Stimulated activated naive B cell treated with anti-CD40 and anti-IgM and Interleukin-4, amounts not matched to agents 10 μg/mL and 1 μg/mL and 100 μg/mL, for 72 hours (primary cell): Measurements from ENCODE around the gene RAC3.
A peak's percentile ranks its signal among the peaks of the same experiment; 100 is the strongest.

ENCODE experiments used
- ATAC-seq, 2 donors: fragments of 150-1000 bp; cut with Tn5 transposase; replicated peaks; 2 replicates each; pipeline ENCODE4 v1.10.0; 2021; ENCODE audit warnings: moderate library complexity in 1 of 2
- DNase-seq: peaks from one replicate; pipeline ENCODE4 v3.0.0; 2021
- H3K27ac Mint-ChIP-seq: one replicate; pipeline ENCODE4 v1.8.0; 2022; ENCODE audit warnings: mild to moderate bottlenecking, mixed read lengths
- H3K27me3 Mint-ChIP-seq, 2 donors: one replicate each; pipeline ENCODE4 v1.8.0; 2022; ENCODE audit warnings: mixed read lengths in 2 of 2
- H3K36me3 Mint-ChIP-seq, 2 donors: one replicate each; pipeline ENCODE4 v1.8.0; 2022; ENCODE audit warnings: mixed read lengths in 2 of 2, mild to moderate bottlenecking in 1 of 2
- H3K4me1 Mint-ChIP-seq, 2 donors: one replicate each; pipeline ENCODE4 v1.8.0; 2022; ENCODE audit warnings: mixed read lengths in 2 of 2, mild to moderate bottlenecking in 1 of 2
- H3K4me3 Mint-ChIP-seq, 2 donors: one replicate each; pipeline ENCODE4 v1.8.0; 2022; ENCODE audit warnings: mild to moderate bottlenecking in 2 of 2, mixed read lengths in 2 of 2, moderate library complexity in 1 of 2
- H3K9me3 Mint-ChIP-seq, 2 donors: one replicate each; pipeline ENCODE4 v1.8.0; 2022; ENCODE audit warnings: mixed read lengths in 2 of 2, mild to moderate bottlenecking in 1 of 2

RAC3 gene

DNA sequence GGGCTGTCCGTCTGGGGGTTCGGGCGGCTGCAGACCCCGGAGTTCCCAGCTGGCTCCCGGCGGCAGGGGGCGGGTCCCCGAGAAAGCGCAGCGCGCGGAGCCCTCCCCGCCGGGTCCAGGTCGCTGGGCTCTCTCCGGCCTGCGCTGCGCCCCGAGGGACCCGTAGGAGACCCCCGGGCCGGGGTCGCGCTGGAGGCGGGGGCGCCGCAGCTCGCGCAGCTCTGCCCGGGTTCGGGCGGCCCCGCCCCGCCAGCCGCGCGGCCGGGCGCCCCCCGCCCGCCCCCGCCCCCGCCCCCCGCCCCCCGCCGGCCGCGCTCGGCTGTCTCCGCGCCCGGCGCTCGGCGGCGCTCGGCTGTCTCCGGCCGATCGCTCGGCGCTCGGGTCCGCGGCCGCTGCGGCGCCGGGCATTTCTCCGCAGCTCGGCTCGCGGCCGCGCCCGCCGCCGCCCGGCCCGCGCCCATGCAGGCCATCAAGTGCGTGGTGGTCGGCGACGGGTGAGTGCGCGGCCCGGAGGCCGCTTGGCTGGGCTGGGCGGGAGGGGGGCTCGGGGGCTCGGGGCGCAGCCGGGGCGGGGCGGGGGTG lies at the start of gene RAC3:
Gene RAC3, plus strand, starts transcription at position 376 of the 582 bp plus-strand sequence. Its CDS starts 84 bp downstream, at position 460.
- no peak for DNase-seq
- Mint-ChIP-seq H3K27me3 (peaks cover 4 to 23% of the 10 kb centered on the region in 2 donors), H3K4me1 (peaks cover 18 to 34% of the 10 kb centered on the region in 2 donors), H3K36me3 (peaks cover 23 to 32% of the 10 kb centered on the region in 2 donors), H3K4me3 (peak within 1 kb of the TSS; percentile 89), H3K27ac (peak within 1 kb of the TSS; percentile 88), H3K9me3 (no peaks in the 10 kb centered on the region)
- ATAC-seq = peak; percentile 35 to 41

DNA sequence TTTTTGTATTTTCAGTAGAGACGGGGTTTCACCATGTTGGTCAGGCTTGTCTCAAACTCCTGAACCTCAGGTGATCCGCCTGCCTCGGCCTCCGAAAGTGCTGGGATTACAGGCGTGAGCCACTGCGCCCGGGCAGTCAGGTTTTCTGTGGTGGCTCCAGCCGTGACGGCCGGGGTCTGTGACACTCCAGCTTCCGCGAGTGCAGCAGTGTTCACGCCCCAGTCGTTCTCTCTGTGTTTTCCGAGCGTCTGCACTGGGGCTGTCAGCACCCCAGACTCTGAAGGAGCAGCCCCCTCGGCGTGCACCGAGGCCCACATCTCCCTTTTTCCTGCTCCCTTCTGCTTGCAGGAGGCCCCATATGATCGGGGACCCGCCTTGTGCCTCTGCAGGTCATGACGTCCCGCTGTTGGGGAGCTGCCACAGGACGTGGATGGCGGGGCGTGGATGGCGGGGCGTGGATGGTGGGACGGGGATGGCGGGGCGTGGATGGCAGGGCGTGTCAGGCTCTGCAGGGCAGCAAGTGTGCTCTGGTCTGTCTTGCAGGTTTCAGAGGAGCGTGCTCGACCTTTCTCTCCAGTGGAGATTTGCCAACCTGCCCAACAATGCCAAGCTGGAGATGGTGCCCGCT lies 48.4 kb upstream of the RAC3 start:
- no peaks in the 10 kb centered on the region for H3K27me3 Mint-ChIP-seq
- DNase-seq (no peak), ATAC-seq (no peak)
- H3K4me1 Mint-ChIP-seq = peaks cover 38 to 39% of the 10 kb centered on the region in 2 donors
- peaks cover 35 to 53% of the 10 kb centered on the region in 2 donors for H3K36me3 Mint-ChIP-seq
- H3K4me3 Mint-ChIP-seq = no peak overlapping the region
- H3K27ac Mint-ChIP-seq = peak overlapping the region; percentile 14
- H3K9me3 Mint-ChIP-seq = no peaks in the 10 kb centered on the region

DNA sequence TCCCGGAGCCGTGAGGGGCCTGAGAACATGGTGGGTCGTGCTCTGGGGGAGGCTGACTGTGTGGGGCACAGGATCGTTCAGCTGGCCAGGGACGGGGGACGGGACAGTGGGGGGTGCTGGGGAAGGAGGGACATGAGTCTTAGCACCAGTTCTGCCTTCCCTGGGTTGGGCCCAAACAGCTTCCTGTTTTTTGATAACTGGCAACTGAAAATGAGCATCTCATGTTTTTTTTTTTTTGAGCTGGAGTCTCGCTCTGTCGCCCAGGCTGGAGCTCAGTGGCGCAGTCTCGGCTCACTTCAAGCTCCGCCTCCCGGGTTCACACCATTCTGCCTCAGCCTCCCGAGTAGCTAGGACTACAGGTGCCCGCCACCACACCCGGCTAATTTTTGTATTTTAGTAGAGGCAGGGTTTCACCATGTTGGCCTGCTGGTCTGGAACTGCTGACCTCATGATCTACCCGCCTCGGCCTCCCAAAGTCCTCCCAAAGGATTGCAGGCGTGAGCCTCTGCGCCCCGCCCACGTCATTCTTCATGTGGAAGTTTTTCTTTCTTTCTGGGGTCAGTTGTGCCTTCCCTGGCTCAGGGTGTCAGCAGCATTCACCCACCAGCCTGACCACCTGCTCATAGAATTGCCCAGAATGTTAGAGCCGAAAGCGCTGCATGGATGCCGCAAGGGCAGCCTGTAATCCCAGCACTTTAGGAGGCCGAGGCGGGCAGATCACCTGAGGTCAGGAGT lies 47.7 kb upstream of the RAC3 start:
- DNase-seq (no peak), ATAC-seq (peak; percentile 6 to 34)
- H3K27ac Mint-ChIP-seq = no peak overlapping the region
- peaks cover 32 to 33% of the 10 kb centered on the region in 2 donors for H3K4me1 Mint-ChIP-seq
- H3K4me3 Mint-ChIP-seq = no peak overlapping the region
- no peaks in the 10 kb centered on the region for H3K9me3 Mint-ChIP-seq
- H3K36me3 Mint-ChIP-seq = peaks cover 38 to 55% of the 10 kb centered on the region in 2 donors
- no peaks in the 10 kb centered on the region for H3K27me3 Mint-ChIP-seq

DNA sequence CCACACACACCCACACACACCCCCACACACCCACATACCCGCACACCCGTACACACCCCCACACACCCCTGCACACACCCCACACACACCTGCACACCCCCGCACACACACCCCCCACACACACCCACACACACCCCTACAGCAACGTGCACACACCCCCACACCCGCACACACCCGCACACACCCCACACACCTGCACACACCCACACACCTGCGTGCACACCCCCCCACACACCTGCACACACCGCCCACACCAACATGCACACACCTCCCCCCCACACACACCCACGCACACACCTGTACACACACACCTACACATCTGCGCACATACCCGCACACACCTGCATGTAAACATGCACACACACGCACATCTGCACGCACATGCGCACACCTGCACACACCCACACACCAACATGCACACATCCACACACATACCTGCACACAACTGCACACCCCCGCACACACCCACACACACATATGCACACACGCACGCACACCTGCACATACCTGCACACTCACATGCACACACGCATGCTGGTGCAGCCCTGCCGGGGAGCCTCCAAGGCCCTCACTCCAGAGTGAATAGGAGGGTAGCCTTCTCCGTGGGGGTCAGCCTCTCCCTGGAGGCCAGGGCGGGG lies 46.6 kb upstream of the RAC3 start:
- no peak for DNase-seq
- Mint-ChIP-seq H3K27ac (no peak overlapping the region), H3K9me3 (no peaks in the 10 kb centered on the region), H3K4me1 (peaks cover 27 to 29% of the 10 kb centered on the region in 2 donors), H3K4me3 (no peak overlapping the region), H3K36me3 (peaks cover 38 to 52% of the 10 kb centered on the region in 2 donors), H3K27me3 (no peaks in the 10 kb centered on the region)
- no peak for ATAC-seq

DNA sequence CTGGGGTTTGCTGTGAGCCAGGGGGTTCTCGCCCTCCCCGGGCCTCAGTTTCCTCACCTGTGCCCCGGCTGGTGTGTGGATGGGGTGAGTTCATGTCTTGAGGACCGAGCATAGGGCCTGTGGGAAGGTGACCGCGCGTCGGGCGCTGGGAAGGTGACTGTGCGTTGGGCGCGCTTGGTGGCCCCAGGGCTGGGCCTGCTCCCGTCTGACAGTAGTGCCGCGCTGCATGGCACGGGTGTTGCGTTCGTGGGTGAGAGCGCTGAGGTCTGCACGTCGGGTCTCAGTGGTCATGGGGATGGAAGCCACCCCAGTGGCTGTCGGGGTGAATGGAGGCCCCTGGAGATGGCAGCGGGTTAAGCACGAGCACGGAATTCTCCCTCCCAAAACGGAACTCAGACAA lies 44.9 kb upstream of the RAC3 start:
- H3K27ac Mint-ChIP-seq = peak overlapping the region; percentile 51
- DNase-seq = no peak
- H3K9me3 Mint-ChIP-seq = no peaks in the 10 kb centered on the region
- no peak for ATAC-seq
- H3K4me3 Mint-ChIP-seq = no peak overlapping the region
- peaks cover 21% of the 10 kb centered on the region in 2 donors for H3K4me1 Mint-ChIP-seq
- no peaks in the 10 kb centered on the region for H3K27me3 Mint-ChIP-seq
- peaks cover 38 to 51% of the 10 kb centered on the region in 2 donors for H3K36me3 Mint-ChIP-seq

DNA sequence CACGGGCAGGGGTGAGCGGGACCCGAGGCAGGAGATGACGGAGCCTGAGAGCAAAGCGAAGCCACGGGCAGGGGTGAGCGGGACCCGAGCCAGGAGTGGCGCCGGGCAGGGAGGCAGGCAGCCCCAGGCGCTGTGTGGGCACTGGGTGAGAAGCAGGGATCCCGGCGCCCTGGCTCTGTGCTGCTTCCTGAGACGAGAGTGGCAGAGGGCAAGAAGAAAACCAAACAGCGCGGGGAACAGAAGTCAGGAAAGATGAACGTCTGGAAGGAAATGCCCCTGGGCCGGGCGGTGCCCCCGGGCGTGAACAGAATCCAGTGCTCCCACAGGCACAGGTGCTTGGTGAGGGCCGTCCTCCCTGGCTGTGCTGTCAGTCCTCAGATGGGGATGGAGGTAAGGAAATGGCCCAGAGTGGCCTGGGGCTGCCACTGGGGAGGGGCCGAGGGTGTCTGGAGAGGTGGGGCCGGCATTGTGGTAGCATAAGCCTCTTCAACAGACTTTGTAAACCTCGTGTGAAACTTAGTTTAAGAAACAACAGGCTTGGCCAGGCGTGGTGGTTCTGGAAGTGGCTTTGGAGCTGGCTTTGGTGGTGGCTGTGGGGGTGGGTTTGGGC lies 44.2 kb upstream of the RAC3 start:
- H3K27ac Mint-ChIP-seq = no peak overlapping the region
- H3K4me3 Mint-ChIP-seq = peak overlapping the region in 1 of 2 donors; percentile 32
- peaks cover 37 to 50% of the 10 kb centered on the region in 2 donors for H3K36me3 Mint-ChIP-seq
- DNase-seq = no peak
- no peak for ATAC-seq
- peaks cover 19 to 25% of the 10 kb centered on the region in 2 donors for H3K4me1 Mint-ChIP-seq
- H3K9me3 Mint-ChIP-seq = no peaks in the 10 kb centered on the region
- no peaks in the 10 kb centered on the region for H3K27me3 Mint-ChIP-seq

DNA sequence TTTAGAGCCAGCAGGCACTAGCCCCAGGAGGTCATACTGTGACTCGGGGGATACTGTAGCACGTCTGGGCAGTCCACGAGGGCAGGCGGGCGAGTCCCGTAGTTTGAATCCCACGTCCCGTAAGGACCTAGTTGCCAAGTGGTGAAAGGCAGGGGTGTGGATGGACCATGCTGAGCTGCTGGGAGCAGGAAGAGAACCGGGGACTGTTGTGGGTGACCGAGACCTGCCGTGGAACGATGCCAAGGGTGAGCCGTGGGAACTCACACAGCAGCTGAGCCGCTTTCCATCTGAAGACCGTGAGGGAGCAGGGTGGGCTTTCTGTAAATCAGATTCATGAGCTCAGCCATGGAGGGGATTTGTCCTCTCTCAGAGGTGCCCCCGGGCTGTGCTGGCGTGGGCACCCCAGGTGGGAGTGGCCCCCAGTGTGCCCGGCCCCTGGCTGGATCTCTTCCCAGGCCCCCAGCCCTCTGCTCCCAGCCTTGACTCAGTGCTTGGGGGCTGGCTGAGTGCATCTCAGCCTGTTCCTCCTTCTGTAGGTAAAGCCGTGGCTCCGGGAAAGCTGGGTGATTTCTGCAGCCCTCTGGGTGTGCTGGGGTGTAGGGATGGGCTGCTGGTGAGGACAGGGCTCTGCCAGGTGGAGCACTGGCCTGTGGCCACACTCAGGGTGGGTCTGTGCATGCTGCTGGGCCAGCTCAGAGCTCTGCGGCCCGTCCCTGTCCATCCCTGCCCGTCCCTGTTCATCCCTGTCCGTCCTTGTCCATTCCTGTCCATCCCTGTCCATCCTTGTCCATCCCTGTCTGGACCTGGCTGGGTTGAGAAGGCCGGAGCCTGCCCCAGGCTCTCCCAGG lies 40.4 kb upstream of the RAC3 start:
- Mint-ChIP-seq H3K27ac (peak overlapping the region; percentile 31), H3K36me3 (peaks cover 27 to 31% of the 10 kb centered on the region in 2 donors), H3K4me3 (no peak overlapping the region), H3K9me3 (no peaks in the 10 kb centered on the region), H3K27me3 (no peaks in the 10 kb centered on the region), H3K4me1 (peaks cover 9 to 21% of the 10 kb centered on the region in 2 donors)
- ATAC-seq (no peak), DNase-seq (no peak)

DNA sequence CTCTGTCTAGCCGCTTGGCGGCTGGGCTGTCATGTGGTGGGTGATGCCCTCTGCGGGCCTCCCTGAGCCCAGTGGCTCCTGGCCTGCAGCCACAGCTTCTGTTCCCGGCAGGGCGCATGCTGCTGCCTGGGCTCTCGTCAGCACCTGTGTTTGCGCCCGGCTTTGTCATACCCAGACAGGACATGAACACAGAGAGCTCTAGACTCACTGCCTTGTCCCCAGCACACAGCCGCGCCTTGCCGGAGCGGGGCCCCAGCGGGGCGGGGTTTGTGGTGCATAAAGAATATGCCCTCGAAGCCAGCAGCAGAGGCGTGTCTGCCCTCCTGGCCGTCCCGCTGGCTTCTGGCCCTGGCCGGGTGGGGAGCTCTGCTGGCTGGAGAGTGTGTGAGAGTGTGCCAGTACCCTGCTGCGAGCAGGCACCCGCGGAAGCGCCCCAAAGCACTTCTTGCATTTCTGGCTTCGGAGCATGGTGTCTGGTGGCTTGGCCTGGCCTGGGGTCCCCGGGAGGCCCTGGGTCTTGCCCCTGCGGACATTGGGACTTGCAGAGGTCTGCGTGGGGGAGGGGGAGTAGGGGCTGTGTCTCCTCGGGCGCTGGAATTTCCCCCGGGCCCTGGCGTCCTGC lies 39.7 kb upstream of the RAC3 start:
- no peak overlapping the region for H3K4me3 Mint-ChIP-seq
- H3K4me1 Mint-ChIP-seq = peaks cover 6 to 21% of the 10 kb centered on the region in 2 donors
- H3K27ac Mint-ChIP-seq = peak overlapping the region; percentile 31
- DNase-seq (no peak), ATAC-seq (no peak)
- H3K27me3 Mint-ChIP-seq = no peaks in the 10 kb centered on the region
- H3K9me3 Mint-ChIP-seq = no peaks in the 10 kb centered on the region
- peaks cover 26 to 31% of the 10 kb centered on the region in 2 donors for H3K36me3 Mint-ChIP-seq

DNA sequence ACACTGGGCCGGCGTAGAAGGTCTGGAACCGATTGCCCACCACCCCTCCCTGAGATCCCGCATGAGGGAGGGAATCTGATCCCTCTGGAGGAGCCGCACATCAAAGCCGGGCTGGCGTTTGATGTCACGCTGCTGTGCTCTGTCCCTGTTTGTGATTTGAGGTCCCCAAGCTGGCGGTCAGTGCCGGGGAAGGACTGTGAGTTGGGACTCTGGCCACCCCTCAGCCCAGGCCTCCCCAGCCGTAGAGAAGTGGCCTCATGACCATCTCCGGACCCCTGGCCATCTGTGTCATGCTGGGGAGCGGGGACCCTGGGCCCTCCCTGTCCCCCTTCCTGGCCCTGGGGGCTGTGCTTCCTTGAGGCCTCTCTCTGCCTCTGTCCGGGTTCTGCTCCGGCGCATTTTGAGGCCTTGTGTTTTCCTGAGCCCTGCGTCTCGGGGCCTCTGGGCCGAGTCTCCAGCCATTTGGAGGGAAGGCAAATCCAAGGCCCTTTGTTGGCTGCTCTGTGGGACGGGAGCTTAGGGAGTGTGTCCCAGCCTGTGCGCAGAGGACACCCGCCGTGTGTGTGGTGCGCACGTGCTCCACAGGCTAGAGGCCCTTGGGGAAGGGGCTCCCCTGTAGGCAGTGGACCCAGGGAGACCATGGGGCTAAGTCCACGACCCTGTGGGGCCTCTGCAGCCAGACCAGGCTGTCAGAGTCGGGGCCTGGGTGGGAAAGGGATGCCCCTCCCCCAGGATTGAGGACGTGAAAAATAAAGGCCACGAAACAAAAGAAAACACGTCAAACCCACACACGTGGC lies 39.0 kb upstream of the RAC3 start:
- peaks cover 5 to 21% of the 10 kb centered on the region in 2 donors for H3K4me1 Mint-ChIP-seq
- ATAC-seq = no peak
- H3K9me3 Mint-ChIP-seq = no peaks in the 10 kb centered on the region
- peaks cover 24 to 30% of the 10 kb centered on the region in 2 donors for H3K36me3 Mint-ChIP-seq
- H3K4me3 Mint-ChIP-seq = no peak overlapping the region
- H3K27me3 Mint-ChIP-seq = no peaks in the 10 kb centered on the region
- no peak overlapping the region for H3K27ac Mint-ChIP-seq
- no peak for DNase-seq

DNA sequence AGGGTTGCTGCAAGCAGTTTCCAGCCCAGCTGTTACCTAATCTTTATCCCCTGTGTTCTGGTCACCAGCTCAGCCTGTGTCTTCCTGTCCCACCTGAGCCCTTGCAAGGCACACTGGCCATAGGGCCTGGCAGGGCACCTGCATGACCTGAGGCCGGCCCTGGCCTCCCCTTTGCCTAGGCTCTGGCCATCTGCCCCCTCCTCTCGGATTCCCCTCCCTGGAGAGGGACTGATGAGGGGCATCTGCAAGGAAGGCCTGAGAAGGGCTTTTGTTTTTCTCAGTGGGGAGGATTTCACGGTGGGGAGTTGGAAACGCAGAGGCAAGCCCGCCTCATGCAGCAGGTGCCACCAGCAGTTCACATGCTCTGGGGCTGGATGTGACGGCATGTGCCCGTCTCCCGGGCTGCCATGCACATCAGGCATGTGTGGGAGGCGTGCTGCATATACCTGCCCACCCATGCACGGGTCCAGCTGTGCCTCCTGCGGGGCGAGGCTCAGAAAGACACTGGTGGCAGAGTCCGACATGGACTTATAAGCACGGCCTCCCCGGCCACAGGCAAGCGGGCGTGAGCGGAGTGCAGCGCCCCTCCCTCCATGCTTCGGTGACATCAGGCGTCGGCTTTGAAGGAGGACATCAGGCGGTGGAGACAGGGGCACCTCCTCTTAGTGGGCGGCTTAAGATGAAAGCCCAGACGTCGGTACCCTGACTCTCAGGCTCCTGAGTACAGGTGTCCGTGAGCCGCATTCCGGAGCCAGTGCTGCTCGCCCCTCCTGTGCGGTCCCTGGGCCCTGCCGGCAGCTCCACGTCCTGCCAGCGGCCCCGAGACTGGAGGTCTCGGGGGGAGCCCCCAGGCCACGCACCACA lies 37.5 kb upstream of the RAC3 start:
- ATAC-seq (no peak), DNase-seq (no peak)
- peaks cover 21 to 29% of the 10 kb centered on the region in 2 donors for H3K36me3 Mint-ChIP-seq
- H3K9me3 Mint-ChIP-seq = no peaks in the 10 kb centered on the region
- peaks cover 5 to 21% of the 10 kb centered on the region in 2 donors for H3K4me1 Mint-ChIP-seq
- no peak overlapping the region for H3K27ac Mint-ChIP-seq
- H3K27me3 Mint-ChIP-seq = no peaks in the 10 kb centered on the region
- no peak overlapping the region for H3K4me3 Mint-ChIP-seq

DNA sequence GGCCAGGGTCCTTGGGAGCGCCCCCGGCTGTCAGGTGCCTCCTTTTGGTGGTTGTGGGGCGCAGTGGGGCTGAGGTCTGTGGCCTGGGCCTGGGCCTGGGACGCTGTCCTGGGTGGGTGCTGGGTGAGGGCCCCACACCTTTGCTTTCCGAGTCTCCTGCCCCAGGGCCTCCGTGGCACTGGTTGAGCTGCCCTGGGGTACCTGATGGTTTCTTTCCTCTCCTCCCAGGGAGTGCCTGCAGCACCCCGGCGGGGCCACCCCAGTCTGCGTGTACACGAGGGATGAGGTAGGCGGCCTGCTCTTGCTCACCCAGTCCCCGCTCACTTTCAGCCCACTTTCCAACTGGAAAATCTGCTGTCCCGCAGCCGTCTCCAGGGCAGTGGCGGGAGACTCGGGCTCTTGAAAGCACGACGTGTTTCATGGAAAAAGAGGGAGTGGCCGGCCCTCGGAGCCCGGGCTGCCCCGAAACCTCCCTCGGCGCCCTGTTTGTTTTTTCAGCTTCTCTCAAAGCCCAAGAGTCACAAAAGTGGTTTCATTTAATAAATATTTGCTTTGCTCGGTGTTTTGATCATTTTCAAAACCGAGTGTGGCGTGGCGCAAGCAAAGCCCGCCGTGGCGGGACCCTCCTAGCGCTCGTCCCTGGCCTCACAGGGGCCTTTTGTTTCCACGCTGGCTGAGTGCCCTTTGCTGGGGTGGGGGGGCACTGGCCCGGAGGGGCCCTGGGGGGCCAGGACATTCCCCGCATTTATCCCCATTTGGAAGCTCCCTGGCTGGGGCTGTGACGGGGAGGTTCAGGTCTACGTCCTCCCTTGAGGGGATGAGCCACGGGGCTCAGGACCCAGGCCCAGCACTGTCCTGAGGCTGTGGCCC lies 36.6 kb upstream of the RAC3 start:
- ATAC-seq (no peak), DNase-seq (no peak)
- Mint-ChIP-seq H3K4me3 (no peak overlapping the region), H3K36me3 (peaks cover 16 to 26% of the 10 kb centered on the region in 2 donors), H3K9me3 (no peaks in the 10 kb centered on the region), H3K27me3 (no peaks in the 10 kb centered on the region), H3K4me1 (peaks cover 3 to 15% of the 10 kb centered on the region in 2 donors), H3K27ac (no peak overlapping the region)
